Activated T-cell treated with anti-CD3 and anti-CD28 coated beads for 1 hour (primary cell): ENCODE measurements around the gene SPRN.

Experiments used
- DNase-seq: peaks from one replicate; pipeline ENCODE4 v3.0.0-alpha.2; 2020; ENCODE audit warnings: low read depth

The SPRN gene

DNA sequence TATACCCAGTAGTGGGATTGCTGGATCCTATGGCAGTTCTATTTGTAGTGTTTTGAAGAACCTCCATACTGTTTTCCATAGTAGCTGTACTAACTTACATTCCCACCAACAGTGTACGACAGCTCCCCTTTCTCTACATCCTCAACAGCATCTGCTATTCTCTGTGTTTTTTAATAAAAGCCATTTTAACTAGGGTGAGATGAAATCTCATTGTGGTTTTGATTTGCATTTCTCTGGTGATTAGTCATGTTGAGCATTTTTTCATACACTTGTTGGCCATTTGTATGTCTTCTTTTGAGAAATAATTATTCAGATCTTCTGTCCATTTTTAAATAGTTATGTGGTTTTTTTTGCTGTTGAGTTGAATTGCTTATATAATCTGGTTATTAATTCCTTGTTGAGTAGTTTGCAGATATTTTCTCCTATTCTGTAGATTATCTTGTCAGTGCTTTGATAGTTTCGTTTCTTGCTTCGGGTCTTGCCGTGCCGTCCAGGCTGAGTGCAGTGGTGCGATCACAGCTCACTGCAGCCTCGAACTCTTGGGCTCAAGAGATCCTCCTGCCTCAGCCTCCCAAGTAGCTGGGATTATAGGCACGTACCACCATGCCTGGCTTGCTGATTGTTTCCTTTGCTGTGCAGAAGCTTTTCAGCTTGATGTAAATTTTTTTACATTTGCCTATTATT is 18.4 kb downstream of the SPRN start:
- DNase-seq, result no peak

DNA sequence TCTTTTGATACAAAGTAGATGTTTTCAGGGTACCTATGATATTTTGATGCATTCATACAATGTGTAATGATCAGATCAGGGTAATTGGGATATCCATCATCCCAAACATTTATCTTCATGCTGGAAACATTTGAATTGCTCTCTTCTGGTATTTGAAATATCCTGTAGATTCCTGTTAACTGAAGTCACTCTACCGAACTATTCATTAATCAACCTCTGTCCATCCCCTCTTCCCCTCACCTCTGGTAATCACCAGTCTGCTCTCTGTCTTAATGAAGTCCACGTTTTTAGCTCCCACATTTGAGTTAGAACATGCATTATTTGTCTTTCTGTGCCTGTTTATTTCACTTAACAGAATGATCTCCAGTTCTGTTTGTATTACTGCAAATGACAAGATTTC is 19.2 kb downstream of the SPRN start:
- no peak for DNase-seq

DNA sequence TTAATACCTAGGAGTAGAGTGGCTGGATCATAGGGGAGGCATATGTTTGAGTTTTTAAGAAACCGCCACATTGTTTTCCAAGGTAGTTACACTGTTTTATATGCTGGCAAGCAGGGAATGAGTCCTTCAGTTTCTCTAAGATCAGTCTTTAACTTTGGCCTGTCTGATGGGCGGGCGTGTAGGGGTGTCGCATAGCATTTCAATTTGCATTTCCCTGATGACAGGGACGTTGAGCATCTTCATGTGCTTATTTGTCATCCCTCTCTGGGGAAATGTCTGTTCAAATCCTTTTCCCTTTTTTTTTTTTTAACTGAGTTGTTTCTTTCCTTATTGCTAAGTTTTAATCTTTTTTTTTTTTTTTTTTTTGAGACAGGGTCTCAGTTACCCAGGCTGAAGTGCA is 20.6 kb downstream of the SPRN start:
- DNase-seq, result no peak

DNA sequence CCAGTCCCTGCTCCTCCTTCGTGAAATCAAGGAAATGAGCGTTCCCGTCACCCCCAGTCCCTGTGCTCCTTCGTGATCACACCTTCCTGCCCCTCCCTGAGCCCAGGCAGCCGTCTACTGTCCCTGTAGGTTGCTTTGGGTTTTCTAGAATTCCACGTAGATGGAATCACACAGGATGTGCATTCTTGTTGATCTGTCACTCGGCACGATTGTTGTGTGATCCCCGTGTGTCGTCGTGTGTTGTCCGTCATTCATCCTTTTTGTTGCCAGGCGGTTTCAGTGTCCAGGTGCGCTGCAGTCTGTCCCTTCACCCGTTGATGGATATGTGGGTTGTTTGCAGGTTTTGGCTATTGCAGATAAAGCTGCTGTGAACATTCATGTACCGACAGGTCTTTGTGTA is 21.1 kb downstream of the SPRN start:
- DNase-seq, result no peak

DNA sequence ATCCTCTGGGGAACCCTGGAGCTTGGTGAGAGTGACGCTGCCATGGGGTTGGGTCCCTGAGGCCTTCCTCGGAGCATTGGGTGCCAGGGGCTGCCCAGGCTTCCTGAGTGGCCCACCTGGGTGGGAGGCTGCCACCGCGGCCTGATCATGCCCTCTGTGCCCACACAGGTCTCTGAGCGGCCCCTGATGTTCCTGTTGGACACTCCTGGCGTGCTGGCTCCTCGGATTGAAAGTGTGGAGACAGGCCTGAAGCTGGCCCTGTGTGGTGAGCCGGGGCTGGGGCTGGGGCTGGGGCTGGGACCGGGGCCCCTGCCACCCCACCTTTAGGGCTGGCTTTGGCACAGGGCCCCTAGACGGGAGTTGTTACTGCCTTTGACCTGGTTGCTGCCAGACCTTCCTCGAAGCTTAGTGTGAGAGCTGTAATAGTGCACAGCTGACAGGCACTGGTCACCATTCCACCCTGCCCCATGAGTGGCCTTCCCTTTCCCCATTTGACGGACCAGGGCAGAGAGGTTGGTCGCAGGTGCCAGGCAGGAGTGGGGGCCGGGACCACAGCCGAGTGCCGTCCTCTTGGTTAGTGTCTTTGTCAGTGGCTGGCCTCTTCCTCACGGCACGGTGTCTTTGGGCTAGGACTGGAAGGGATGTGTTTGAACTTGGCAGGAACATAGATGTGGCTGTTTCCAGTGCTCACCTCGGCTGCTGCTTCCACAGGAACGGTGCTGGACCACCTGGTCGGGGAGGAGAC is 22.3 kb downstream of the SPRN start:
- no peak for DNase-seq

DNA sequence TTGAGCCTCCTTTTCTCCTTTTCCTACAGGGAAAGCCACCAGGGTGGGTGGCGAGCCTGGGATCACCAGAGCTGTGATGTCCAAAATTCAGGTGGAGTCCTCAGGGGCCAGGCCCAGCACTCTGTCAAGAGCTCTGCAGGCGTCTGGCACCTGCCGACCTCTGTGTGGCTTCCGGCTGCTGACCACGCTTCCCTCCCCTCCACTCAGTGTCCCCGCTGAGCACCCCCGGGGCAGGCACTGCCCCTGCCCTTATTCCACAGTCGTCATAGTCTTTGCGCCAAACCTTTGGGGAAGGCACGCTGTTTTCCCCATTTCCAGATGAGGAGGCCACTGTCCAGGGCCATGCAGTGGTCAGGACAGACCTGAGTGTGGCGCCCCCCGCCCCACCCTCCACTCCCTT is 22.9 kb downstream of the SPRN start:
- no peak for DNase-seq

DNA sequence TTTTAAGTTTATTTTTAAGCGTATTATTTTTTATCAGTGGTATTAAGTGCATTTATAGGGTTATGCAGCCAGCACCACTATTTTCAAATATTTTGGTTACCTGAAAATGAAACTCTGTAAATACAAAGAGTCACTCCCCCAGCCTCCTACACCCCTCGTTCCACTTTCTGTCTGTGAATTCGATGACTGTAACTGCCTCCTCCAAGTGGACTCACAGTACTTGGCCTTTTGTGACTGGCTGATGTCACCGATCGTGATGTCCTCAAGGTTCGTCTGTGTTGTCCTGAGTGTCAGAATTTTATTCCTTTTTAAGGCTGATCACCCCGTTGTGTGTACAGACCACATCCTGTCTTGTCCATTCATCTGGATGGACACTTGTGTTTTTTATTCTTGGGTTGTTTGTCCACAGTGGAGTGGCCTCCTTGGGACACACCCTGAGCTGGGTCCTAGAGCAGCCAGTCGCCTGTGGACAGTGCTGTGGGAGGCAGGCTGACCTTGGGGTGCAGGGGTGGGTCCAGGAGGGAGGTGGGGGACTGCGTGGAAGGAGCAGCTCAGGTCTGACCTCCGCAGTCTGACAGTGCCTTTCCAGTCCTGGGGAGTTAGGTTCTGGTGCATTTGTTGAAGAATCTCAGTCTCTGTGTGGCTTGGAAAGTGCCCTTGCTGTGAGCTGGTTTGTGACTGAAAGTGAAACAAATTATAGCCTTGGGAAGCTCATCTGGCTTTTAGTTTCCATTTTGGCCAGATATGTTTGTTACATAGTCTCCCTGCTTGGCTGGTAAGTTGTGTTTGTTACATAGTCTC is 23.6 kb downstream of the SPRN start:
- no peak for DNase-seq

DNA sequence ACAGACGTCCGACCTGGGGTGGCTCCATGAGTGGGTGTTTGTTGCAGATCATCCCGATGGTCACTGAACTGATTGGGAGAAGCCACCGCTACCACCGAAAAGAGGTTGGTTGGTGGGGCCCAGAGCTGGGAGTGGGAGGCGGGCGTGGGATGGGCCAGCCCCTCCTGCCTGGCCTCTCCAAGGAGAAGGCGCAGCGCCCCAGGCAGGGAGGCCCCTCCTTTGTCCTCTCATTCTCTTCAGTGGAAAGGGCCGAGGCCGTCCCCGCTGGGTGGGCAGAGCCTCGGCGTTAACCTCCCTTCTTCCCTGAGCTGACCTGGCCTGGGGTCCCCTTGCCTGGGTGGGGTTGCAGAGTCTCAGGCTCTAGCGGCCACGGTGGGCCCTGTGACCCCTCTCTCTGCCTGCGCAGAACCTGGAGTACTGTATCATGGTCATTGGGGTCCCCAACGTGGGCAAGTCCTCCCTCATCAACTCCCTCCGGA is 25.3 kb downstream of the SPRN start:
- no peak for DNase-seq

DNA sequence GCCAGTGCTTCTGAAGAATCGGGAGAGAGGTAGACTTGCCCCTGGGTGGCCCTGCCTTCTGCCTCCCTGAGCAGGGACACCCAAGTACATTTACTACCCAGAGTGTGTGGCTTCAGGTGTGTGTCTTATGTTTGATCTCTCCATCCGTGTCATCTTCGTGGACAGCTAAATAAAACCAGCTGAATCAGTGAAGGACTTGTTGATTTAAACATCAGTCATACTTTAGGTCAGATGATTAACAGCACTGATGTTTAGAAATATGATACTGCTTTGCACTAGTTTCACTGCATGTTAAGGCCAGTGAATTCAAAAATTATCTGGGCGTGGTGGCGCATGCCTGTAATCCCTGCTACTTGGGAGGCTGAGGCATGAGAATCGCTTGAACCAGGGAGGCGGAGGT is 26.5 kb downstream of the SPRN start:
- no peak for DNase-seq

DNA sequence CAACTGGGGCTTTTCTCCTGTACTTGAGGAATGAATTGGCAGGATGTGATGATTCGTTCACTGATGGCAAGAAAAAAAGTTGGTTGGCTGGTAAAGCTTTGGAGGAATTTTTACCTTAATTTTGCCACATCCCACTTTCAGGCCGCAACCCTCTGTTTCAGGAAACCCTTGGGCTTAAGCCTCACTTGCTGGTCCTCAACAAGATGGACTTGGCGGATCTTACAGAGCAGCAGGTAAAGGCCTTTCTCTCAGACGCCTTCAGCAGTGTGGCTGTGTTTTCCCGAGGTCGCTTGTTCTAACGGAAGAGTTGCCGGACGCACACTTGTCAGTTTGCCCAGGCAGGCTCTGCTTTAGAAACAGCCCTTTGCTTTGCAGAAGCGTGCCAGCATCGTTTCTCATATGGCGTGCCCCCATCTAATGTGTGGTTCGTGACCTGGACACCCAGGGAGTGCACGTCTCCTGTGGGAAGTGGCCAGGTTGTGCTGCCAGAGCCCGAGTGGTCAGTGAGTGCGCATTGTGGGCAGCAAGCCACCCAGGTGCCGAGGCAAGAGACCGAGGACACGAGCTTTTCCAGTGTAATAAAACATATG is 28.3 kb downstream of the SPRN start:
- no peak for DNase-seq

DNA sequence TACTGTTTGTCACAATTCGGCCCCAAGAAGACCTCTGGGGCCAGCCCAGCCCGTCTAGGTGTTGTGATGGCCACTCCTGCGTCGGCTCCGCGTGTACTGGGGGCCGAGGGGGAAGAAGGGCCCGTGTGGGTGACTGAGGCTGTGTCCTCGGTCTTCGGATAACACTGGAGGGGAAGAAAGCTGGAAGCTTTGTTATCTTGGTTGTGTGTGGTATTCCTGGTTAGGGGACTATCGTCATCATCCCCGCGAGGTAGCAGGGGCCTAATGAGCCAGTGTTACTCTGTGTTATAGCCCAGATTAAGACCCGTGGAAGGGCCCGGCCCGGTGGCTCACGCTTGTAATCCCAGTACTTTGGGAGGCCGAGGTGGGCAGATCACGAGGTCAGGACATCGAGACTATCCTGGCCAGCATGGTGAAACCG is 29.6 kb downstream of the SPRN start:
- DNase-seq, result no peak

DNA sequence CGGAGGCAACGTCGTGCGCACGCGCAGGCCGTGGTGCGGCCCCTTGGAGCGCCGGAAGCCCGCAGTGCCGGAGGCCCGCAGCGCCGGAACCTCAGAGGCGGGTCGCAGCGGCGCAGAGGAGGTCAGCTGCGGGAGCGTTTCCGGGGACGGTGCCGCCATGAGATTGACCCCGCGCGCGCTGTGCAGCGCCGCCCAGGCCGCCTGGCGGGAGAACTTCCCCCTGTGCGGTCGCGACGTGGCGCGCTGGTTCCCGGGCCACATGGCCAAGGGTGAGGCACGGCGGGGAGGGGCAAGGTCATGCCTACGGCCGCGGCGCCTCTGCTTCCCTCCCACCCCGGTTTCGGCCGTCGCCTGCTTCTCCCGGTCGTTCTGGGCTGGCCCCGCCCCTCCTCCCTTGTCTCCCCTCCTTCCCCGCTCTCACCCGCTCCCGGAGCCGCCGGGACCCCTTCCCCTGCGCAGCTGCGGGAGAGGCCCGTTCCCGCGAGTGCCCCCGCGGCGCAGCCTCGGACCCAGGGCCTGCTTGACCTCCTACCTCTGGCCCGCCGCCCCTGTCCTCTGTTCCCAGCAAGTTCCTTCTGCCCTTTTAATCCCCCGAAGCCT is 30.3 kb downstream of the SPRN start, which contains the start of gene MTG1:
MTG1 (plus strand) TSS at position 94 of the 600 bp plus-strand sequence; CDS start at position 158, 64 bp downstream.
- DNase-seq, result no peak

DNA sequence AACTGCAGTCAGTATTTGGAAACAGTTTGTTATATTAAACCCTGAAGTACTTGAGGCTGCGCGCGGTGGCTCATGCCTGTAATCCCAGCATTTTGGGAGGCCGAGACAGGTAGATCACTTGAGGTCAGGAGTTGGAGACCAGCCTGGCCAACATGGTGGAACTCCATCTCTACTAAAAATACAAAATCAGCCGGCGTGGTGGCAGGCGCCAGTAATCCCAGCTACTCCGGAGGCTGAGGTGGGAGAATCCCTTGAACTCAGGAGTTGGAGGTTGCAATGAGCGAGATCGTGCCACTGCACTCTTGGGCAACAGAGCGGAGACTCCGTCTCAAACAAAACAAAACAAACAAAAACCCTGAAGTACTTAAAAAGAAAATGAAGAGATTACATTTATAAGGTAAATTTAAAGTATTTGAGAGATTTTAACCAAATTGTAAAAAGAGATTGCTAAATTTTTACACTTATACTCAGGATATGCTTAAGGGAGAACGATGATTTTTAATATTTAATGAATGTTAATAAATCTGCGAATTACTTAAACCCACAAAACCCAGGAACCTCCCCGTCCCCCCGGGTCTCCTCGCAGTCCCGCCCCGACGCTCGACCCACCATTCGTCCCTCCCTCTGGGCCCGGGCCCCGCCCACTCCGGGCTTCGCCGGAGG is 30.9 kb downstream of the SPRN start:
- peak; percentile 93 for DNase-seq

DNA sequence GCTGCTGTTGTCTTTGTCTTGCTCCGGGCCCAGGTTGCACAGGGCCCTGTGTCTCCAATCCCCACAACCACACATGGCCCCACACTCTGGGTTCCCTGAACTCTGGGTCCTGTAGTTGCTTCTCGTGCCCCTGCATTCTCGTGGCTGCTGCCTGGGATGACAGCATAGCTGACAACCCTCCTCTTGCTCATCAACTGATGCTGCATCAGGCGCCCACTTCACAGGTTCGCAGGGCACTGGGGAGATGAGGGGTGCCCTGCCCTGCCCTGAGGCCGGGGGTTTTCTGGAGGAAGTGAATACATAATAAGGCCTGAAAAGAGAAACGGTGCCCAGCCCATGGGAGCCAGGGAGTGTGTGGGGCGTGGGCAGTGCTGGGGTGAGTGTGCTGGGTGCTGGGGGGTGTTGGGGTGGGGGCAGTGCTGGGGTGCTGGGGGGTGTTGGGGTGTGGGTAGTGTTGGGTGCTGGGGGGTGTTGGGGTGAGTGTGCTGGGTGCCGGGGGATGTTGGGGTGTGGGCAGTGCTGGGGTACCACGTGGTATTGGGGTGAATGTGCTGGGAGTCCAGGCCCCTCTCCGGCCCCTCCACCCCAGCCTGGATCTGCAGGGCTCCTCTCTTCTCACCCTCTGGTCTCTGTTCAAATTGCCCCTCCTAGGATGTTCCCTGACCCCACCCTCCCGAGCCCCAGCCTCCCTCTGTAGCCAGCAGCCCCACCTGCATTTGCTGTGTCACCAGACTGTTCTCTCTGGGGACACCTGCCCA is 32.5 kb downstream of the SPRN start:
- no peak for DNase-seq

DNA sequence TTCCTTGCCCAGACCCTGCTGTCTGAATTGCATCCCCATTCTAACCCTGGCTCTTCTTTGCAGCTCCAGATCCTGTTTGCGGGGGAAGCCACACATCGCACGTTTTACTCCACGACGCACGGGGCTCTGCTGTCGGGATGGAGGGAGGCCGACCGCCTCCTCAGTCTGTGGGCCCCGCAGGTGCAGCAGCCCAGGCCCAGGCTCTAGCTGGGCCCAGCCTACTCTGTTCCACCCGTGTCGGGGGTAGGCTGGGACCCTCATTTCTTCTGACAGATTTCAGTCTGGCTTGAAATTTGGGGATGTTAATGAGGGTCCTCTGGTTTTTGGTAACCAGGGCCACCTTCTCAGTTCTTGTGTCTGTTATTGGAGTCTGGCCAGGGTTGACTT is 33.2 kb downstream of the SPRN start:
- DNase-seq, result no peak

DNA sequence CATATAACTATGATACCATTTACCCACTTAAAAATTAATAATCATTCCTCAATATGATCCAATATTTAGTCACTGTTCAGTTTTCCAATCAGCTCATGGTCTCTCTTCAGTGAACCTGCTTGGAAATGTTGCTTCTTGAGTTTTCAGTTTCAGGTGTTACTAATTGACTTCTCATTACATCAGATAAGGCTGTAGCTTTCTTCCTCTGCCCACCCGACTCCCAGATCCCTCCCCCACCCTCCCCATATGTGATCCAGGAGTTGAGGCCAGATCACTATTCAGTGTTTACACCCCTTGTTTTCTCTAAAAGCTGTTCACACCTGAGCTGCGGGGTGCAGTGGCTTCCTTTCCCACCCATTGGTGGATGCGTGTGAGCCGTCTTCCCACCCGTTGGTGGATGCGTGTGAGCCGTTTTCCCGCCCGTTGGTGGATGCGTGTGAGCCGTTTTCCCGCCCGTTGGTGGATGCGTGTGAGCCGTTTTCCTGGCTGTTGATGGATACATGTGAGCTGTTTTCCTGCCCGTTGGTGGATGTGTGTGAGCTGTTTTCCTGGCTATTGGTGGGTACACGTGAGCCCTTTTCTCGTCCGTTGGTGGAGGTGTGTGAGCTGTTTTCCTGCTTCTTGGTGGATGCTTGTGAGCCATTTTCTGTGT is 33.7 kb downstream of the SPRN start:
- no peak for DNase-seq

DNA sequence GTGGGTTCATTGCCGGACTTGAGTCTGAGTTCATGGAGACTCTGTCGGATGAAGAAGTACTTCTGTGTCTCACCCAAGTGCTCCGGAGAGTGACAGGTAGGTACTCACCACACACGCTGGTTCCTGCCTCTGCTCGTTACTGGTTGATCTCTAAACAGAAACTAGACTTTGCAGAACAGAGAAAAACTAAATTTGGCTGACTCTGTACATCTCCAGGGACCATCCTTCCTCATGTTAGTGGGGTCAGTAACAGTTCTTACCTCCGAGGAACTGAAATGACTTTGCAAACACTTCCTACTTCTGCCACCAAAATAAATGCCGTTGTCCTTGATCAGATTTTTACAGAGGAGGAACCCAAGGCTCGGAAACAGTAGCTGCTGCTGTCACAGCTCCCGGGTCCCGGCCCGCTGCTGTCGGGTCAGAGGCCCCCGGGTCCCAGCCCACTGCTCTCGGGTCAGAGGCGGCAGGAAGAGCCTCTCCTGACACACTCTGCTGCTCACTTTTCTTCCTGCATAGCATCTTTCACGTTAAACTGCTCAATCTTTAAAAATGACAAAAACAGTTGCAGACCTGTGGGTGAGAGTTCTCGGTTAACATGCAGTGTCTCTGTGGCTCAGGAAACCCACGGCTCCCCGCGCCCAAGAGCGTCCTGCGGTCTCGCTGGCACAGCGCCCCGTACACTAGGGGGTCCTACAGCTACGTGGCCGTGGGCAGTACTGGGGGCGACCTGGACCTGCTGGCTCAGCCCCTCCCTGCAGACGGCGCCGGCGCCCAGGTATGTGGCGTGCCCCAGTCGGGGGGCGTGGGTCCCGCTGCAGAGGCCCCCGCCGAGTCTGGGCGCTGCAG is 35.2 kb downstream of the SPRN start:
- no peak for DNase-seq

DNA sequence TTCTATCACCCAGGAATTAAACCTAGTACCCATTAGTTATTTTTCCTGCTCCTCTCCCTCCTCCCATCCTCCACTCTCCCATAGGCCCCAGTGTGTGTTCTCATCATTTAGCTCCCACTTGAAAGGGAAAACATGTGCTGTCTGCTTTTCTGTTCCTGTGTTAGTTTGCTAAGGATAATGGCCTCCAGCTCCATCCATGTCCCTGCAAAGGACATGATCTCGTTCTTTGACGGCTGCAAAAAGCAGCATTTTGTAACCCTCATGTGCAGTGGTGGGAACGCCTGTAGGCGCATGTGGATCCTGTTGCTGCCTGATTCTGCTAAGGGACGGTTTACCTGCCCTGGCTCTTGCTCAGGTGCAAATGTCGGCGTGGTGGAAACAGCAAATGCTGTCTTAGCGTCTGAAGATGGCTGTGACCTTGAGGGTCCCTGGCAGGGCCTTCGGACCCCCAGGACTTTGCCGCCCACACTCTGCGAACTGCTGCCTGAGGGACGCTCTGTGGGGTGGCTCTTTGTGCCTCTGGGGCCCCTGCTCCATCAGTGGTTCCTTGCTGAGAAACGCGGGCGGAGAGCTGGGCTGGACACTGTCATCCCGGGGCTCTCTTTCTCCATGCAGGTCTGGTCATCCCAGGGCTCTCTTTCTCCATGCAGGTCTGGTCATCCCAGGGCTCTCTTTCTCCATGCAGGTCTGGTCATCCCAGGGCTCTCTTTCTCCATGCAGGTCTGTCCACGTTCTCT is 36.0 kb downstream of the SPRN start:
- no peak for DNase-seq
